Measurements from ENCODE around the gene GALNT9.

- no peak for TF ChIP-seq POLR2AphosphoS5 (IDR thresholded peaks at IDR 0.05)
- TF ChIP-seq, protein P1, sequence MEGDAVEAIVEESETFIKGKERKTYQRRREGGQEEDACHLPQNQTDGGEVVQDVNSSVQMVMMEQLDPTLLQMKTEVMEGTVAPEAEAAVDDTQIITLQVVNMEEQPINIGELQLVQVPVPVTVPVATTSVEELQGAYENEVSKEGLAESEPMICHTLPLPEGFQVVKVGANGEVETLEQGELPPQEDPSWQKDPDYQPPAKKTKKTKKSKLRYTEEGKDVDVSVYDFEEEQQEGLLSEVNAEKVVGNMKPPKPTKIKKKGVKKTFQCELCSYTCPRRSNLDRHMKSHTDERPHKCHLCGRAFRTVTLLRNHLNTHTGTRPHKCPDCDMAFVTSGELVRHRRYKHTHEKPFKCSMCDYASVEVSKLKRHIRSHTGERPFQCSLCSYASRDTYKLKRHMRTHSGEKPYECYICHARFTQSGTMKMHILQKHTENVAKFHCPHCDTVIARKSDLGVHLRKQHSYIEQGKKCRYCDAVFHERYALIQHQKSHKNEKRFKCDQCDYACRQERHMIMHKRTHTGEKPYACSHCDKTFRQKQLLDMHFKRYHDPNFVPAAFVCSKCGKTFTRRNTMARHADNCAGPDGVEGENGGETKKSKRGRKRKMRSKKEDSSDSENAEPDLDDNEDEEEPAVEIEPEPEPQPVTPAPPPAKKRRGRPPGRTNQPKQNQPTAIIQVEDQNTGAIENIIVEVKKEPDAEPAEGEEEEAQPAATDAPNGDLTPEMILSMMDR (IDR thresholded peaks at IDR 0.05), result no peak
- no peak for TF ChIP-seq POLR2A (IDR thresholded peaks at IDR 0.05)
These were observed 3.7 kb downstream of the GALNT9 start for GRCh38 chr12:132325733-132326130.

Data from prostate gland (tissue), 2 donors.